Tibial artery (tissue), 4 donors: ENCODE results near the gene GLRA3.
"Not testable (repeated sequence)": the region's sequence is repeated elsewhere in the genome, so short reads cannot be mapped to it uniquely, and the experiment has no call there.

ENCODE experiments used
- DNase-seq, 2 donors: peaks; one replicate each; pipeline ENCODE4 v3.0.0-alpha.2; 2019
- H3K27ac ChIP-seq, 2 donors: fragments of 200-600 bp; sonication (generic) in 1 of 2; 1 replicate in 1 of 2; 2 replicates in 1 of 2; pipeline ENCODE4 v1.5.1; 2018 to 2019; ENCODE audit warnings: mild to moderate bottlenecking in 1 of 2
- H3K27me3 ChIP-seq, 2 donors: fragments of 200-600 bp; sonication (generic) in 1 of 2; one replicate each; pipeline versions ENCODE4 v1.5.1 to v1.6.0; 2016 to 2019
- H3K36me3 ChIP-seq, 3 donors: fragments of 200-600 bp; sonication (generic) in 2 of 3; one replicate each; pipeline ENCODE4 v1.5.1; 2016 to 2019; ENCODE audit warnings: mild to moderate bottlenecking in 2 of 3
- H3K4me1 ChIP-seq, 4 donors: fragments of 200-600 bp; sonication (generic) in 2 of 4; 1 replicate in 3 of 4; 2 replicates in 1 of 4; pipeline ENCODE4 v1.5.1; 2016 to 2019
- H3K4me3 ChIP-seq, 2 donors: fragments of 200-600 bp; sonication (generic) in 1 of 2; 1 replicate in 1 of 2; 2 replicates in 1 of 2; pipeline ENCODE4 v1.5.1; 2018 to 2019; ENCODE audit warnings: mild to moderate bottlenecking in 2 of 2
- H3K9me3 ChIP-seq, 3 donors: fragments of 200-600 bp; sonication (generic) in 1 of 3; one replicate each; pipeline ENCODE4 v1.5.1; 2016 to 2019
- intact Hi-C: fragments of 100-400 bp; cut with DNase I; formaldehyde crosslinking; loops from one replicate; pipeline ENCODE4 v1.15.0; 2023; ENCODE audit warnings: low total_unique reads
- TF ChIP-seq, protein P1 (sequence below), 2 experiments: fragments of 200-600 bp in 1 of 2; fragments of 450-650 bp in 1 of 2; IDR thresholded peaks; one replicate each; pipeline ENCODE4 v1.5.1; 2017 to 2019; ENCODE audit warnings: antibody characterized with exemption in 2 of 2, mild to moderate bottlenecking in 1 of 2, moderate library complexity in 1 of 2

Gene GLRA3

GRCh38 chr4:174640146-174640545, 188.9 kb downstream of the GLRA3 start:
- intact Hi-C loops, result no loop called here
- H3K27me3 ChIP-seq, result no peaks in the 10 kb centered on the region
- TF ChIP-seq, protein P1, sequence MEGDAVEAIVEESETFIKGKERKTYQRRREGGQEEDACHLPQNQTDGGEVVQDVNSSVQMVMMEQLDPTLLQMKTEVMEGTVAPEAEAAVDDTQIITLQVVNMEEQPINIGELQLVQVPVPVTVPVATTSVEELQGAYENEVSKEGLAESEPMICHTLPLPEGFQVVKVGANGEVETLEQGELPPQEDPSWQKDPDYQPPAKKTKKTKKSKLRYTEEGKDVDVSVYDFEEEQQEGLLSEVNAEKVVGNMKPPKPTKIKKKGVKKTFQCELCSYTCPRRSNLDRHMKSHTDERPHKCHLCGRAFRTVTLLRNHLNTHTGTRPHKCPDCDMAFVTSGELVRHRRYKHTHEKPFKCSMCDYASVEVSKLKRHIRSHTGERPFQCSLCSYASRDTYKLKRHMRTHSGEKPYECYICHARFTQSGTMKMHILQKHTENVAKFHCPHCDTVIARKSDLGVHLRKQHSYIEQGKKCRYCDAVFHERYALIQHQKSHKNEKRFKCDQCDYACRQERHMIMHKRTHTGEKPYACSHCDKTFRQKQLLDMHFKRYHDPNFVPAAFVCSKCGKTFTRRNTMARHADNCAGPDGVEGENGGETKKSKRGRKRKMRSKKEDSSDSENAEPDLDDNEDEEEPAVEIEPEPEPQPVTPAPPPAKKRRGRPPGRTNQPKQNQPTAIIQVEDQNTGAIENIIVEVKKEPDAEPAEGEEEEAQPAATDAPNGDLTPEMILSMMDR (IDR thresholded peaks at IDR 0.05), result no peak
- no peaks in the 10 kb centered on the region for H3K36me3 ChIP-seq
- no peak overlapping the region for H3K27ac ChIP-seq
- no peaks in the 10 kb centered on the region for H3K9me3 ChIP-seq
- no peak for DNase-seq
- no peaks in the 10 kb centered on the region for H3K4me1 ChIP-seq
- no peak overlapping the region for H3K4me3 ChIP-seq

DNA sequence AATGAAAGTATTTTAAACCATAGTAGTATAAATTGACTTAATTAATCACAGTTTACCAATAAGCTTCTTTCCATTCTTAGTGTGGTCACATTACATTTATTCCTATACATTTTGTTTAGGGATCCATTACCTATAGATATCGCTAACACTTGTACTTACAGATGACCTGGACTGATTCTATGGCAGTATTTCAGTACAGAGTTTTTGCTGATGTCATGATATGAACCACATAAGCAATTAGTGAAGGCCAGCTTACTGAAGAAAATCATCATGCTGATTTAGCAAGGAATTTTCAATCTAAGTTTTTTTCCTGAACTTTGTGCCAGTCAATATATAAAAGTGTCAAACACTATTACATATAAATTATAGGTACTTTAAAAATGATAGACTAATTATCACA, 193.3 kb downstream of the GLRA3 start:
- H3K27ac ChIP-seq, result no peak overlapping the region
- no peak overlapping the region for H3K4me3 ChIP-seq
- no peak for DNase-seq
- H3K27me3 ChIP-seq, result no peaks in the 10 kb centered on the region
- no peaks in the 10 kb centered on the region for H3K4me1 ChIP-seq
- intact Hi-C loops, result no loop called here
- H3K9me3 ChIP-seq, result no peaks in the 10 kb centered on the region
- H3K36me3 ChIP-seq, result no peaks in the 10 kb centered on the region
- TF ChIP-seq, protein P1 (IDR thresholded peaks at IDR 0.05), result no peak

DNA sequence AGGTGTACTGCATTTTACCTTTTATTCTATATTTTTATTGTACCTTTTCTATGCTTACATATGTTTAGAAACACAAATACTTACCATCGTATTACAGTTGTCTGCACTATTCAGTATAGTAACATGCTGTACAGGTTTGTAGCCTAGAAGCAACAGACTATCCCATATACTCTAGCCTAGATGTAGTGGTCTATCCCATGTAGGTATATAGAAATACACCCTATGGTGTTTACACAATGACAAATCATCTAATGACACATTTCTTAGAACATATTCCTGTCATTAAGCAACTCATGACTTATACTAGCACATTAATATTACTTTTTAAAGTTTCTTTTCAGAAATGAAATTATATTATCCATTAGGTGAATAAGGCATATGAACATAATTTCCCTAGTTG, 195.6 kb downstream of the GLRA3 start:
- Histone ChIP-seq H3K27me3 (no peaks in the 10 kb centered on the region), H3K4me3 (no peak overlapping the region), H3K27ac (no peak overlapping the region), H3K36me3 (no peaks in the 10 kb centered on the region), H3K9me3 (no peaks in the 10 kb centered on the region), H3K4me1 (no peaks in the 10 kb centered on the region)
- TF ChIP-seq, protein P1 (IDR thresholded peaks at IDR 0.05), result no peak
- intact Hi-C loops, result loop anchor here (5.0 kb wide), 1 partner anchor 266 kb away; no protein-coding TSS in a partner anchor
- no peak for DNase-seq

GRCh38 chr4:174631901-174632758, 196.9 kb downstream of the GLRA3 start:
- Histone ChIP-seq H3K27me3 (no peaks in the 10 kb centered on the region), H3K36me3 (no peaks in the 10 kb centered on the region), H3K4me1 (no peaks in the 10 kb centered on the region), H3K27ac (no peak overlapping the region), H3K9me3 (no peaks in the 10 kb centered on the region), H3K4me3 (no peak overlapping the region)
- TF ChIP-seq, protein P1 (IDR thresholded peaks at IDR 0.05), result peak; percentile 67 to 76
- intact Hi-C loops, result loop anchor here (5.0 kb wide), 1 partner anchor 265 kb away; no protein-coding TSS in a partner anchor
- DNase-seq, result no peak

- intact Hi-C loops, result loop anchor here (5.0 kb wide), 1 partner anchor 263 kb away; no protein-coding TSS in a partner anchor
- not testable (repeated sequence) for H3K27me3 ChIP-seq
Measured at GRCh38 chr4:174629907-174630450, 199.1 kb downstream of the GLRA3 start.

GRCh38 chr4:174629265-174629664, 199.8 kb downstream of the GLRA3 start:
- DNase-seq, result no peak
- TF ChIP-seq, protein P1 (IDR thresholded peaks at IDR 0.05), result no peak
- H3K36me3 ChIP-seq, result no peaks in the 10 kb centered on the region
- H3K27me3 ChIP-seq, result no peaks in the 10 kb centered on the region
- no peaks in the 10 kb centered on the region for H3K9me3 ChIP-seq
- intact Hi-C loops, result no loop called here
- H3K4me1 ChIP-seq, result no peaks in the 10 kb centered on the region
- no peak overlapping the region for H3K4me3 ChIP-seq
- H3K27ac ChIP-seq, result no peak overlapping the region

More at GRCh38 chr4:174629907-174630450, 199.1 kb downstream of the GLRA3 start:
- H3K4me3 ChIP-seq, H3K27ac ChIP-seq, H3K4me1 ChIP-seq, H3K36me3 ChIP-seq, H3K9me3 ChIP-seq, DNase-seq: not testable (repeated sequence)
